Skeletal muscle tissue (tissue), 4 donors: ENCODE measurements around the gene TAS2R41. TPM values are rescaled to one million over a fixed set of nuclear protein-coding genes. Genes with fewer than 3 reads are reported as not detected.

ENCODE experiments used
- H3K27ac ChIP-seq: one replicate; pipeline ENCODE4 v1.7.0; 2013; ENCODE audit warnings: mild to moderate bottlenecking, low read depth, low read length, inconsistent platforms
- H3K27me3 ChIP-seq, 3 donors: one replicate each; pipeline ENCODE4 v1.7.0; 2013; ENCODE audit warnings: low read length in 3 of 3; ENCODE audit not compliant: control insufficient read depth in 3 of 3, insufficient read depth in 3 of 3
- H3K36me3 ChIP-seq, 3 donors: one replicate each; pipeline ENCODE4 v1.7.0; 2013; ENCODE audit warnings: low read length in 3 of 3; ENCODE audit not compliant: control insufficient read depth in 3 of 3, insufficient read depth in 3 of 3
- H3K4me1 ChIP-seq, 3 donors: one replicate each; pipeline ENCODE4 v1.7.0; 2013; ENCODE audit warnings: low read length in 3 of 3, mild to moderate bottlenecking in 3 of 3; ENCODE audit not compliant: control insufficient read depth in 3 of 3, insufficient read depth in 3 of 3
- H3K4me3 ChIP-seq, 3 donors: one replicate each; pipeline ENCODE4 v1.7.0; 2013; ENCODE audit warnings: low read length in 3 of 3
- H3K9ac ChIP-seq, 3 donors: one replicate each; pipeline ENCODE4 v1.7.0; 2013; ENCODE audit warnings: low read length in 3 of 3, mild to moderate bottlenecking in 3 of 3, moderate library complexity in 2 of 3, low read depth in 1 of 3
- H3K9me3 ChIP-seq, 3 donors: one replicate each; pipeline ENCODE4 v1.7.0; 2013; ENCODE audit warnings: low read length in 3 of 3; ENCODE audit not compliant: control insufficient read depth in 3 of 3
- total RNA-seq: library from RNA; depleted of rRNA; stranded (reverse); fragments of >200 nt; gene quantifications from one replicate; pipeline ENCODE4 v1.2.3, GENCODE V29; 2014
- donor health status: Osteomylitis.

The TAS2R41 gene
- total RNA-seq: not detected

GRCh38 chr7:143477501-143478150 lies at the start of gene TAS2R41:
Gene TAS2R41 (plus strand): TSS chr7:143477873. CDS start chr7:143477873, 0 bp downstream.
- peak within 1 kb of the TSS; percentile 9 for H3K27ac ChIP-seq
- no peaks in the 10 kb centered on the region for H3K36me3 ChIP-seq
- H3K4me1 ChIP-seq: no peaks in the 10 kb centered on the region
- H3K9me3 ChIP-seq: no peaks in the 10 kb centered on the region
- H3K9ac ChIP-seq: no peak within 1 kb of the TSS
- H3K4me3 ChIP-seq: no peak within 1 kb of the TSS
- H3K27me3 ChIP-seq: no peaks in the 10 kb centered on the region

- Histone ChIP-seq H3K9ac (no peak overlapping the region), H3K4me1 (no peaks in the 10 kb centered on the region), H3K4me3 (no peak overlapping the region), H3K27me3 (no peaks in the 10 kb centered on the region), H3K9me3 (no peaks in the 10 kb centered on the region), H3K27ac (no peak overlapping the region), H3K36me3 (no peaks in the 10 kb centered on the region)
Measured at GRCh38 chr7:143429770-143430698, 47.6 kb upstream of the TAS2R41 start.

GRCh38 chr7:143431109-143431508 lies 46.6 kb upstream of the TAS2R41 start:
- H3K9me3 ChIP-seq: no peaks in the 10 kb centered on the region

GRCh38 chr7:143433759-143434158 lies 43.9 kb upstream of the TAS2R41 start:
- H3K9ac ChIP-seq: no peak overlapping the region
- no peak overlapping the region for H3K4me3 ChIP-seq

More at GRCh38 chr7:143431109-143431508, 46.6 kb upstream of the TAS2R41 start:
- Histone ChIP-seq H3K27ac (no peak overlapping the region), H3K4me1 (no peaks in the 10 kb centered on the region), H3K4me3 (no peak overlapping the region), H3K9ac (no peak overlapping the region), H3K36me3 (no peaks in the 10 kb centered on the region), H3K27me3 (no peaks in the 10 kb centered on the region)

GRCh38 chr7:143434660-143435059 lies 43.0 kb upstream of the TAS2R41 start:
- Histone ChIP-seq H3K4me3 (no peak overlapping the region), H3K36me3 (no peaks in the 10 kb centered on the region), H3K4me1 (no peaks in the 10 kb centered on the region), H3K27me3 (no peaks in the 10 kb centered on the region), H3K9me3 (no peaks in the 10 kb centered on the region), H3K27ac (no peak overlapping the region), H3K9ac (no peak overlapping the region)

More at GRCh38 chr7:143433759-143434158, 43.9 kb upstream of the TAS2R41 start:
- H3K9me3 ChIP-seq: no peaks in the 10 kb centered on the region
- H3K4me1 ChIP-seq: no peaks in the 10 kb centered on the region
- no peaks in the 10 kb centered on the region for H3K36me3 ChIP-seq
- H3K27ac ChIP-seq: no peak overlapping the region
- no peaks in the 10 kb centered on the region for H3K27me3 ChIP-seq

GRCh38 chr7:143435266-143435665 lies 42.4 kb upstream of the TAS2R41 start:
- H3K4me3 ChIP-seq: no peak overlapping the region
- no peak overlapping the region for H3K9ac ChIP-seq
- H3K27ac ChIP-seq: no peak overlapping the region
- H3K36me3 ChIP-seq: no peaks in the 10 kb centered on the region
- no peaks in the 10 kb centered on the region for H3K27me3 ChIP-seq
- H3K4me1 ChIP-seq: no peaks in the 10 kb centered on the region
- no peaks in the 10 kb centered on the region for H3K9me3 ChIP-seq

GRCh38 chr7:143436325-143436946 lies 41.2 kb upstream of the TAS2R41 start:
- H3K27me3 ChIP-seq: no peaks in the 10 kb centered on the region
- H3K36me3 ChIP-seq: no peaks in the 10 kb centered on the region
- no peak overlapping the region for H3K9ac ChIP-seq
- H3K4me3 ChIP-seq: no peak overlapping the region
- H3K9me3 ChIP-seq: no peaks in the 10 kb centered on the region
- no peak overlapping the region for H3K27ac ChIP-seq
- H3K4me1 ChIP-seq: no peaks in the 10 kb centered on the region

GRCh38 chr7:143437578-143437977 lies 40.1 kb upstream of the TAS2R41 start:
- Histone ChIP-seq H3K4me3 (no peak overlapping the region), H3K27me3 (no peaks in the 10 kb centered on the region), H3K4me1 (no peaks in the 10 kb centered on the region), H3K9ac (no peak overlapping the region), H3K27ac (no peak overlapping the region), H3K36me3 (no peaks in the 10 kb centered on the region), H3K9me3 (no peaks in the 10 kb centered on the region)

GRCh38 chr7:143439866-143440265 lies 37.8 kb upstream of the TAS2R41 start:
- H3K9ac ChIP-seq: no peak overlapping the region
- H3K4me1 ChIP-seq: no peaks in the 10 kb centered on the region
- H3K9me3 ChIP-seq: no peaks in the 10 kb centered on the region
- H3K27me3 ChIP-seq: no peaks in the 10 kb centered on the region
- H3K27ac ChIP-seq: no peak overlapping the region
- no peak overlapping the region for H3K4me3 ChIP-seq
- no peaks in the 10 kb centered on the region for H3K36me3 ChIP-seq

- Histone ChIP-seq H3K27ac (no peak within 1 kb of the TSS), H3K4me3 (no peak within 1 kb of the TSS), H3K4me1 (no peaks in the 10 kb centered on the region), H3K9me3 (no peaks in the 10 kb centered on the region), H3K36me3 (no peaks in the 10 kb centered on the region), H3K9ac (no peak within 1 kb of the TSS), H3K27me3 (no peaks in the 10 kb centered on the region)
Measured at GRCh38 chr7:143443153-143443552, 34.5 kb upstream of the TAS2R41 start, which contains the start of gene TAS2R60. Gene TAS2R60 (plus strand): TSS chr7:143443453. CDS start chr7:143443453, 0 bp downstream.
